GM19395 (cell line): ENCODE data around the gene RELN.
"Not testable (repeated sequence)": the region's sequence is repeated elsewhere in the genome, so short reads cannot be mapped to it uniquely, and the experiment has no call there.

Source experiments
- ATAC-seq: cut with Tn5 transposase; IDR thresholded peaks from one replicate; pipeline ENCODE4 v1.9.1; 2021; ENCODE audit warnings: mild to moderate bottlenecking, moderate library complexity; ENCODE audit not compliant: unreplicated experiment

RELN gene

GRCh38 chr7:103795787-103796186 is 193.7 kb downstream of the RELN start:
- ATAC-seq = no peak

GRCh38 chr7:103795107-103795506 is 194.4 kb downstream of the RELN start:
- no peak for ATAC-seq

- no peak for ATAC-seq
Measured at GRCh38 chr7:103794424-103794823, 195.0 kb downstream of the RELN start.

GRCh38 chr7:103793614-103794013 is 195.8 kb downstream of the RELN start:
- no peak for ATAC-seq

- no peak for ATAC-seq
Measured at GRCh38 chr7:103791894-103792293, 197.6 kb downstream of the RELN start.

GRCh38 chr7:103787041-103787440 is 202.4 kb downstream of the RELN start:
- not testable (repeated sequence) for ATAC-seq

- ATAC-seq = no peak
Measured at GRCh38 chr7:103784646-103785286, 204.7 kb downstream of the RELN start.

- no peak for ATAC-seq
Measured at GRCh38 chr7:103781409-103781808, 208.0 kb downstream of the RELN start.

- not testable (repeated sequence) for ATAC-seq
Measured at GRCh38 chr7:103780561-103780960, 208.9 kb downstream of the RELN start.

GRCh38 chr7:103777440-103777839 is 212.0 kb downstream of the RELN start:
- ATAC-seq = no peak

GRCh38 chr7:103773726-103774125 is 215.7 kb downstream of the RELN start:
- ATAC-seq = peak; percentile 49

- ATAC-seq = no peak
Measured at GRCh38 chr7:103772171-103772773, 217.2 kb downstream of the RELN start.

GRCh38 chr7:103771294-103771693 is 218.2 kb downstream of the RELN start:
- ATAC-seq = no peak

- no peak for ATAC-seq
Measured at GRCh38 chr7:103766660-103767059, 222.8 kb downstream of the RELN start.

GRCh38 chr7:103765901-103766300 is 223.6 kb downstream of the RELN start:
- ATAC-seq = no peak

- no peak for ATAC-seq
Measured at GRCh38 chr7:103764901-103765300, 224.6 kb downstream of the RELN start.

GRCh38 chr7:103762877-103763276 is 226.6 kb downstream of the RELN start:
- ATAC-seq = no peak

GRCh38 chr7:103762065-103762760 is 227.2 kb downstream of the RELN start:
- no peak for ATAC-seq

- ATAC-seq = no peak
Measured at GRCh38 chr7:103752995-103753394, 236.5 kb downstream of the RELN start.

- no peak for ATAC-seq
Measured at GRCh38 chr7:103751311-103751880, 238.1 kb downstream of the RELN start.

GRCh38 chr7:103748680-103749079 is 240.8 kb downstream of the RELN start:
- ATAC-seq = no peak

- no peak for ATAC-seq
Measured at GRCh38 chr7:103735377-103735776, 254.1 kb downstream of the RELN start.
